Cerebellar cortex (tissue), 1 donor: ENCODE measurements around the gene PCNX4.

Experiments
- DNase-seq: peaks from one replicate; pipeline ENCODE4 v3.0.0-alpha.2; 2015; ENCODE audit warnings: low spot score

Gene PCNX4

GRCh38 chr14:60206249-60206670 is 114.5 kb downstream of the PCNX4 start:
- DNase-seq: no peak

- DNase-seq: no peak
Observed at GRCh38 chr14:60206837-60207533, 115.3 kb downstream of the PCNX4 start.

- no peak for DNase-seq
Observed at GRCh38 chr14:60210703-60211102, 119.0 kb downstream of the PCNX4 start.

- no peak for DNase-seq
Observed at GRCh38 chr14:60211153-60211552, 119.4 kb downstream of the PCNX4 start.

DNA sequence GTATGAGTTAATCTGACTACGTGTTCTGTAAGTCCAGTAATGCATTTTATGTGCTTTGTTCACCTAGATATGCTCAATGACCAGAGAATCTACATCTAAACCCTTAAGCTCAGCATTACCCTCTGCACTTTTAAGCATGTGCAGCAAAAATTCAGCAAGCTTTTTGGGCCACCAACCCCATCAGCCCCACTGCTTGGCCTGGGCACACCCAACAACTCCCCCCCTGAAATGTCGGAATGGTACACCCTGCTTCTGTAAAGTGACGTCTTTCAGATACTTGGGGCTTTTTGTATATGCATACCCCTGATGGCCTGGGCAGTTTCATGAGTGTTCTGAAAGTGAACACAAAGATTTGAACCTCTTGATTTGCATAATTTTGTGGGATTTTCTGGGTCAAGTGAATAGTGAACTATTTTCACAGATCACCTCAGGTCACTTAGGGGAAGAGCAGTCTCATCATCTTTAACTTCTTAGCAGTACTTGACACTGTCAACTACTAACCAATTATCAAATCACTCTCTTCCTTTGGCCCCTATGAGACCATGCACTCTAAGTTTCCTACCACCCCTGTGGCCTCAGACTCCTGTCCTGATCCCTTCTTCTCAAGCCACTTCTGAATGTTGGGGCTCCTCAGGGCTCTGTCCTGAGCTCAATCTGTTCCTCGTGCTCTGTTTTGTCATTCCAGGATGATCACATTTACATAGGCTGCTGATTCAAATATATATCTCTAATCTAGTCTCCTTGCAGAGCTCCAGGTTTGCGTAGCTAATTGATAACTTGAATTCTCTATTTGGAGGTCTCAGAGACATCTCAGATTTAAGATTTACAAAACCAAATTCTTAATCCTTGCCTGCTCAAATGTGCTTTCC is 121.0 kb downstream of the PCNX4 start:
- DNase-seq: no peak

DNA sequence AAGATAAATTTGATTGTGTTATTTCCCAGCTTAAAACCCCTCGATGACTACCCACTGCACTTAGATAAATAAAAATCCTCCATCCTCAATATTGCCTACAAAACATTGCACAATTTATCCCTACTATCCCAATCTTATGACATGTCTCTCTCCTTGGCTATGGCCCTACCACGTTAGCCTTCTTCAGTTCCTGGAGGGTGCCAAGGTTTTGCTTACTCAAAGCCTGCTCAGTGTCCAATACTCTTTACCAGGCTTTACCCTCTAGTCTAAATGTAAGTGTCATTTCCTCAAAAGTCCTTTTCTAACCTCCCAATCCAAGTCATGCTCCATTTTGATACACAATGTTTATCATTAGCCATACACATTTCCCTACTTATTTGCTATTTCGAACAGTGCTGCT is 122.3 kb downstream of the PCNX4 start:
- no peak for DNase-seq

DNA sequence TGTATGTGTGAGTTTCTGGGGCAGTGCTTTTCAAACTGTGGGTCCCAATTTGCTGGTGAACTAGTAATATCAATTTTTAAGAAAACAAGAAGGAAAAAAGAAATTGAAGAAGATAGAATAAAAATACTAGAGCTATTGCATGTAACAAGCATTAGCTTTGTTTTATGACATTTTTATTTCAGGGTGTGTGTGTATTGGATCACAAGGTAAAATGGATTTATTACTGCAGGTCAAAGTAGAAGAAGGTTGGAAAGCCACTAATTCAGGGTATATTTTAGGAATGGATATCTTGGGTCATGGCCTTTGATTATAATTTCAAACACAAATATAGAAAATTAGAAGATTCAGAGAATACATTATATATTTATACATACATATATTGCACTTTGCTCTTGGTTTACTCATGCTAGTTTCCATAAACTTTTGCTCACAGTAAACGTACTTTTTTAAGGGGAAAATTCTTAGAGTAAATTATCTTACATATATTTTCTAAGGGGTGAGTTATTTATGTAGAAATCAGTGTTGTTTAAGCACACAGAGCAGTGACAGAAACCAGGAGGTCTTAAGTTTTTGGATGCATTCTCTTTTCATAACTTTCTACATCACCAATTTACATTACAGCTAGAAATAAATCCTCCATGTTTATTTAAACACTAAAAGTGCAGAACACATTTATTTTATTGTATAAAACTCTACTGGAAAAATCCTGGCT is 122.8 kb downstream of the PCNX4 start:
- DNase-seq: no peak

- no peak for DNase-seq
Observed at GRCh38 chr14:60215127-60215444, 123.4 kb downstream of the PCNX4 start.

GRCh38 chr14:60215520-60216420 is 124.0 kb downstream of the PCNX4 start:
- DNase-seq: no peak

DNA sequence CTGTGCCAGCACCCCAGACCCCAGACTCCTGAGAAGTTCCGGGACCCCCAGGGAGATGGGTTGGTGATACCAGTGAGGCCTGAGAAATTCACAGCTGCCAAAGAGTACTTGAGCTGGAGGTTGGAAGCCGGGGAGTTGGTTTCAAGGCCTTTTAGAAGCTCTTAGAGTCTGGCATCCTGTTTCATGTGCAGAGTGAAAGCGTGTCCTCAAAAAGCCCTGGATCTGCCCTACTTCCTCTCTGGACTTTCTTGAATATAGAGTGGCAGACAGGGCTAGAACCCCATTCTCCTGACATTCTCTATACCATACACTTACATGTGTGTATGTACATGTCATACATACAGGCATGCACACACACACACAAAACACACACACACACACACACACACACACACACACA is 126.0 kb downstream of the PCNX4 start:
- no peak for DNase-seq
